GM21381 (cell line): ENCODE measurements around the gene IRGC.
"Not testable (repeated sequence)": the region's sequence is repeated elsewhere in the genome, so short reads cannot be mapped to it uniquely, and the experiment has no call there.

Experiments used
- ATAC-seq: cut with Tn5 transposase; IDR thresholded peaks from one replicate; pipeline ENCODE4 v1.9.1; 2021; ENCODE audit warnings: mild to moderate bottlenecking, moderate library complexity; ENCODE audit not compliant: unreplicated experiment

Gene IRGC

GRCh38 chr19:43751466-43752220 lies 35.8 kb downstream of the IRGC start:
- ATAC-seq = no peak

GRCh38 chr19:43752287-43752875 lies 36.5 kb downstream of the IRGC start:
- no peak for ATAC-seq

- ATAC-seq = no peak
Measured at GRCh38 chr19:43754253-43754502, 38.3 kb downstream of the IRGC start.

- peak; percentile 53 for ATAC-seq
Measured at GRCh38 chr19:43754503-43755255, 38.8 kb downstream of the IRGC start, which contains the start of gene SMG9. Gene SMG9 (minus strand): TSS chr19:43754962. CDS start chr19:43750741, 4,221 bp downstream.

GRCh38 chr19:43755256-43755801 lies 39.5 kb downstream of the IRGC start:
- ATAC-seq = peak; percentile 28

GRCh38 chr19:43759515-43759914 lies 43.6 kb downstream of the IRGC start:
- ATAC-seq = no peak

GRCh38 chr19:43760941-43761340 lies 45.1 kb downstream of the IRGC start:
- no peak for ATAC-seq

- ATAC-seq = no peak
Measured at GRCh38 chr19:43762814-43763213, 46.9 kb downstream of the IRGC start.

GRCh38 chr19:43763473-43763939 lies 47.6 kb downstream of the IRGC start:
- ATAC-seq = no peak

- not testable (repeated sequence) for ATAC-seq
Measured at GRCh38 chr19:43764684-43765083, 48.8 kb downstream of the IRGC start.

GRCh38 chr19:43765109-43765876 lies 49.4 kb downstream of the IRGC start:
- peak; percentile 64 for ATAC-seq

- no peak for ATAC-seq
Measured at GRCh38 chr19:43766755-43767043, 50.8 kb downstream of the IRGC start.

- ATAC-seq = no peak
Measured at GRCh38 chr19:43767316-43767715, 51.4 kb downstream of the IRGC start.

GRCh38 chr19:43767818-43768217 lies 51.9 kb downstream of the IRGC start:
- ATAC-seq = no peak

- no peak for ATAC-seq
Measured at GRCh38 chr19:43768273-43769050, 52.6 kb downstream of the IRGC start.

GRCh38 chr19:43769256-43769655 lies 53.4 kb downstream of the IRGC start:
- no peak for ATAC-seq
